ENCODE data around the gene LRRC75A. TPM values are rescaled to one million over a fixed set of nuclear protein-coding genes. Genes with fewer than 3 reads are reported as not detected.

The LRRC75A gene
- total and polyA plus RNA-seq, 2 experiments from 2014 or later = 9.0 to 23.1 TPM

DNA sequence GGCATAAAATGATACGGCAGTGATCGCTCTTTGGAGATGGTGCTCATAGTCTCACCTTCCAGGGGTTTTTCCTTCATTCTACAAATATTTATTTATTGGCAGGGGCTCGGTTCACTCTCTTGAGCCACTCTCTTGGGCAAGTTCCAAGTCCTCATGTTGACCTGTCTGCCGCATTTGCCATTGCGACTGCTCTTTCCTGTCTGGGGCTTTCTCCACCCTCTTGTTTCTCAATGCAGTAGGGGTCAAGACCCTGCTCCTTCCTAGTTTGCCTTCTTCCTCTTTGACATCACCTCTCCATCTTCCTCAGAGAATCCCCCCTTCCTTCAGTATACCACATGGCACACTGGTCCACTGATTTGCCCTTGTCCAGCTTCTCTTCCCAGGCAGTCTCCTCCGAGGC is 21.9 kb upstream of the LRRC75A start:
- TF ChIP-seq, protein P1, sequence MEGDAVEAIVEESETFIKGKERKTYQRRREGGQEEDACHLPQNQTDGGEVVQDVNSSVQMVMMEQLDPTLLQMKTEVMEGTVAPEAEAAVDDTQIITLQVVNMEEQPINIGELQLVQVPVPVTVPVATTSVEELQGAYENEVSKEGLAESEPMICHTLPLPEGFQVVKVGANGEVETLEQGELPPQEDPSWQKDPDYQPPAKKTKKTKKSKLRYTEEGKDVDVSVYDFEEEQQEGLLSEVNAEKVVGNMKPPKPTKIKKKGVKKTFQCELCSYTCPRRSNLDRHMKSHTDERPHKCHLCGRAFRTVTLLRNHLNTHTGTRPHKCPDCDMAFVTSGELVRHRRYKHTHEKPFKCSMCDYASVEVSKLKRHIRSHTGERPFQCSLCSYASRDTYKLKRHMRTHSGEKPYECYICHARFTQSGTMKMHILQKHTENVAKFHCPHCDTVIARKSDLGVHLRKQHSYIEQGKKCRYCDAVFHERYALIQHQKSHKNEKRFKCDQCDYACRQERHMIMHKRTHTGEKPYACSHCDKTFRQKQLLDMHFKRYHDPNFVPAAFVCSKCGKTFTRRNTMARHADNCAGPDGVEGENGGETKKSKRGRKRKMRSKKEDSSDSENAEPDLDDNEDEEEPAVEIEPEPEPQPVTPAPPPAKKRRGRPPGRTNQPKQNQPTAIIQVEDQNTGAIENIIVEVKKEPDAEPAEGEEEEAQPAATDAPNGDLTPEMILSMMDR (IDR thresholded peaks at IDR 0.05; ENCODE audit: low read depth, low read length) = no peak
- Histone ChIP-seq H3K27ac (no peak overlapping the region), H3K27me3 (no peaks in the 10 kb centered on the region), H3K4me3 (no peak overlapping the region), H3K36me3 (no peaks in the 10 kb centered on the region), H3K9me3 (ENCODE audit: low read depth) (no peaks in the 10 kb centered on the region), H3K4me1 (ENCODE audit: low read depth) (peaks cover 12% of the 10 kb centered on the region)
- no peak for DNase-seq (ENCODE audit: low read depth in 1 of 2, low spot score in 1 of 2)

DNA sequence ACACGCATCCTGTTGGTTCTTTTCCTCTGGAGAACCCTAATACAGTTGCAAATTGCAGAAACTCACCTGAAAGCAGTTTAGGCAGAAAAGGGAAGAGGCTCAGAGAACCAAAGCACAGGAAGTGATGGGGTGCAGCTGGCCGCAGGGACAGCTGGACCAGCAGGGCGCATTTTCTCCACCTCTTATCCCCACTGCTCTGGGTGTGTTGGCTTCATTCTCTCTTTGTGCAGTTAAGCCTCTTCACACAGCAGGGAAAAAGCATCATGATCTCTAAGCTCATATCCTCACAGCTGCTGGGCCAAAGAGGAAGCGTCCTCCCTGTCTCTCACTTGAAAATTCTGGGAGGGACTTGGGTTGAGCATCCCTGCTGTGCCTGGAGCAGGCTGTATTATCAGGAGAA is 20.0 kb upstream of the LRRC75A start:
- Histone ChIP-seq H3K27ac (no peak overlapping the region), H3K4me1 (ENCODE audit: low read depth) (peaks cover 9% of the 10 kb centered on the region)

DNA sequence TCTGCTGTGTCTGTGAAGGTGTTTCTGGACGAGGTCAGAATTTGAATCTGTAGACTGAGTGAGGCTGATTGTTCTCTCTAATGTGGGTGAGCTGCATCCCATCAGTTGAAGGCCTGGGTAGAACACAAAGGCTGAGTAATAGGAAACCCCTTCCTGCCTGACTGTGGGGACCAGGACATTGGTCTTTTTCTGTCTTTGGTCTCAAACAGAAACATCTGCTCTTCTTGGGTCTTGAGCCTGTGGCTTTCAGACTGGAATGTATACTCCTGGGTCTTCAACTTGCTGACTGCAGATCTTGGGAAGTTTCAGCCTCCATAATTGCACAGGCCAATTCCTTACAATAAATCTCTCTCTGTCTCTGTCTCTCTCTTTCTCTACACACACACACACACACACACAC is 19.6 kb upstream of the LRRC75A start:
- H3K4me3 ChIP-seq = no peak overlapping the region
- no peak overlapping the region for H3K27ac ChIP-seq
- H3K9me3 ChIP-seq (ENCODE audit: low read depth) = no peaks in the 10 kb centered on the region

More for the DNA sequence above, 20.0 kb upstream of the LRRC75A start:
- Histone ChIP-seq H3K4me3 (no peak overlapping the region), H3K9me3 (ENCODE audit: low read depth) (no peaks in the 10 kb centered on the region), H3K36me3 (no peaks in the 10 kb centered on the region), H3K27me3 (no peaks in the 10 kb centered on the region)
- TF ChIP-seq, protein P1 (IDR thresholded peaks at IDR 0.05; ENCODE audit: low read depth, low read length) = no peak
- no peak for DNase-seq (ENCODE audit: low read depth in 1 of 2, low spot score in 1 of 2)

DNA sequence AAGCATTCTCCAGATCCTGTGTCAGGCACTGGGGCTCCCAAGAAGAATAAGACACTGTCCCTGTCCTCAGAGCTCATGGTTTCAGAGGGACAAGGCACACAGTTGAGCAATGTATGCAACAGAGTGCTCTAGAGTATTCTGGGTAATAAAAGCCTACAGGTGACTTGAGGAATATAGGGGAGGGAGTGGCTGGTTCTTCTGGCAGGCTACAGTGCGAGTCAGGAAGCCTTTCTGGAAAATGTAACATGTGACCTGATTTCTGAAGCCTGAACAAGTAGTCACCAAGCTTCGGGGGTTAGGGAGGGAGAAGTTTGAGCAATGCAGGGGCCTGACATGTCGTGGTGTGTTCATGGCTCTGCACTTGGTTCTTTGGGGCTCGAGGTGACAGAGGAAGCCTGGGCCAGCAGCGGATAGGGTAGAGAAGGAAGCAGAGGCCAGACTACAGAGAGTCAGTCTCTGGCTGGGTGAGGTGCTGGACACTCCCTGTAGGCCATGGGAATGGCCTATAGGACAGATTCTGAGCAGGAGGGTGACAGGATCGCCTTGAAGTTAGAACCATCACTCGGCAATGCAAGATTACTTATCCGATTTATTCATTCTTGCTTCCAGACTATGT is 16.0 kb upstream of the LRRC75A start:
- Histone ChIP-seq H3K27me3 (no peaks in the 10 kb centered on the region), H3K9me3 (ENCODE audit: low read depth) (no peaks in the 10 kb centered on the region), H3K4me3 (no peak overlapping the region), H3K36me3 (no peaks in the 10 kb centered on the region), H3K27ac (no peak overlapping the region), H3K4me1 (ENCODE audit: low read depth) (no peaks in the 10 kb centered on the region)
- TF ChIP-seq, protein P1 (IDR thresholded peaks at IDR 0.05; ENCODE audit: low read depth, low read length) = no peak
- DNase-seq (ENCODE audit: low read depth in 1 of 2, low spot score in 1 of 2) = no peak

More for the DNA sequence above, 19.6 kb upstream of the LRRC75A start:
- Histone ChIP-seq H3K36me3 (no peaks in the 10 kb centered on the region), H3K4me1 (ENCODE audit: low read depth) (peaks cover 5% of the 10 kb centered on the region), H3K27me3 (no peaks in the 10 kb centered on the region)
- DNase-seq (ENCODE audit: low read depth in 1 of 2, low spot score in 1 of 2) = no peak
- TF ChIP-seq, protein P1 (IDR thresholded peaks at IDR 0.05; ENCODE audit: low read depth, low read length) = no peak

DNA sequence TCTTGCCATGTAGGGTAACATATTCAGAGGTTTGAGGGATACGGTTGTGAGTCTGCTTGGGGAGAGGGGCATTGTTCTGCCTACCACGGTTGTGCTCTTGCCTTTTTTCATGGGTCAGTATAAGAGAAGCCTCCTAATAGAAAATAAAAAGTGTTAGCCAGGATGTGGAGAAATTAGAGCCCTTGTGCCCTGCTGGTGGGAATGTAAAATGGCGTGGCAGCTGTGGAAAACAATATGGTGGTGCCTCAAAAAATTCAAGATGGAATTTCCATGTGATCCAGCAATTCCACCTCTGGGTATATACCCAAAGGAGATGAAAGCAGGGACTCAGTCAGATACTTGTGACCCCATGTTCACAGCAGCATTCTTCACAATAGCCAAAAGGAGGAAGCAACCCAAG is 14.2 kb upstream of the LRRC75A start:
- Histone ChIP-seq H3K27me3 (no peaks in the 10 kb centered on the region), H3K4me1 (ENCODE audit: low read depth) (no peaks in the 10 kb centered on the region), H3K9me3 (ENCODE audit: low read depth) (no peaks in the 10 kb centered on the region), H3K36me3 (no peaks in the 10 kb centered on the region), H3K4me3 (no peak overlapping the region), H3K27ac (no peak overlapping the region)
- no peak for DNase-seq (ENCODE audit: low read depth in 1 of 2, low spot score in 1 of 2)
- TF ChIP-seq, protein P1 (IDR thresholded peaks at IDR 0.05; ENCODE audit: low read depth, low read length) = peak; percentile 21

Data from cardiac muscle cell (in vitro differentiated cells and primary cell).